ENCODE results near the gene RNLS.
"Not testable (repeated sequence)": the region's sequence is repeated elsewhere in the genome, so short reads cannot be mapped to it uniquely, and the experiment has no call there.

Gene RNLS

DNA sequence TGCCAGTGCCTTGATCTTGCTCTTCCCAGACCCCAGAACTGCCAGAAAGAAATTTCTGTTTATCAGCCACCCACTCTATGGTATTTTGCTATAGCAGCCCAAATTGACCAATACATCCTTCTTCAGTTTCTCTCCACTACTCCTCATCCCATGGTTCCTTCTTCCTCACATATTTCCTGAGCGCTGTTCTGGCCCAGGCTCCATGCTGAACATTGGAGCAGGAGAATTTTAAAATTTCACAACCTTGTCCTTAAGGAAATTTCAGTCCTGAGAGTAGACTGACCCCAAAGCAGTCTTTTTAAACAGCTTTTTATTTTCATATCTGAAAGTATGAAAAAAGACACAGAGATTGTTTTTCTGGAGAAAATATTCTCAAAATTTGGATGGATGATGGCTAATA, 297.1 kb downstream of the RNLS start:
- no peak for DNase-seq

DNA sequence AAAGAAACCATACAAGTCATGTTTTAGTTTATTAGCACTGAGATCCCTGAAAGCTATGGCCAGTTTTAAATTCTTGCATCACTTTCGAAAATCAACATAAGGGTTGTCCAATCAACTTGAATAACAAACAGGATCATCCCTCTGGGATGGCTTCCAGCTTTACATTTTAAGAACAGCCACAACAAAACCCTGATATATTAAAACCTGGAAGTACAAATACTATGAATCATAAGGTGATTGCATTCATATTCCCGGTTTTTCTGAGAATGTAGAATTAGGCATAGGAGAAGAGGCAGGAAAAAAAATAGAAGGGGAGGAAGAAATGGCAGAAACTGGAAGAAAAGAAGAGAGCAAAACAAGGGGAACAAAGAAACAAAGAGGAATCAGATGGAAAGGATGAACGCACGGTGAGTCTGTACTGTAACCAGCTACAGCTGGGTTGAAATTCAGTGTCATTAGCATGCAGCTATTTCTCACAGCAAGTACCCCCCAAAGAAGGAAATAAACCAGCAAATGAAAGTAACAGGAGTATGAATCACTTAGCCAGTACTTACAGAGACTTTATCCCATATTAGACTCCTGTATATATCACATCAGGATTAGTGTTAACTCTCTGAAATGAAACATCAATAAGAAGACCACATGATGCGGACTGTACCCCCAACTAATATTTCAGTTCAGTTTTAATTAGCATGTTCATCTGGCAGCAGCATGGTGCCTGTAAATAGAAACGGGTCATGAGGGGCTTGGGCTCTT, 301.3 kb downstream of the RNLS start:
- DNase-seq = no peak

DNA sequence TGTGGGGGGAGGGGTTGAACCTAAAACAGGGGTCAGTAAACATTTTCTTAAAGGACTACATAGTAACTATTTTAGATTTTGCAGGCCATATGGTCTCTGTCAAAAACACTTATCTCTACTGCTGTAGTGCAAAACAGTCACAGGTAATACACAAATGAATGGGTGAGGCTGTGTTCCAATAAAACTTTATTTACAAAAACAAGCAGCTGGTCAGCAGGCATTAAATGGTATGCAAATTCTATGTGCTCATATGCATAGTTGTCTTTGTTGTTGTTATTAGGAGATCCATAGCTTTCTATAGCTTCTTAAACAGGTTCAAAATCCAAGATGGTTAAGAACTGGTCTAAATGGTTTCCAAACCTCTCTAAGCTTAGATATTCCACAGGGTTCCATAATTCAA, 302.6 kb downstream of the RNLS start:
- DNase-seq = no peak

DNA sequence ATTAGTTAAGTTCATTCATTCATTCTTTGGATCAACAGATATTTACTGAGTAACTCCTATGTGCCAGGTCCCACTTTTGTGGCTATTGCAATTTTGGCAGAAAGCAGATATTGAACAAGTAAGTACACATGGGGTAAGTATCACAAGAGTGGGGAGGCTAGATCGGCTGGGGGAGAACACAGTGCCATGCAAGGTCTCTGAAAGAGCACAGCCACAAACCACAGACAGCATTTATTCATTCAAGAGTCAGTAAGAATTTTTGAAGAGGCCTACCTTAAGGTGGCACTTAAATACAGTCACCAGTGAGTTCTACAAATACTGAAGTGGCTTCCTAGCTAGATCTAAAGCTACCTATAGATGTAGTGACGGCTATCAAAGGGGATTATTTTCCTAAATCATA, 304.2 kb downstream of the RNLS start:
- no peak for DNase-seq

DNA sequence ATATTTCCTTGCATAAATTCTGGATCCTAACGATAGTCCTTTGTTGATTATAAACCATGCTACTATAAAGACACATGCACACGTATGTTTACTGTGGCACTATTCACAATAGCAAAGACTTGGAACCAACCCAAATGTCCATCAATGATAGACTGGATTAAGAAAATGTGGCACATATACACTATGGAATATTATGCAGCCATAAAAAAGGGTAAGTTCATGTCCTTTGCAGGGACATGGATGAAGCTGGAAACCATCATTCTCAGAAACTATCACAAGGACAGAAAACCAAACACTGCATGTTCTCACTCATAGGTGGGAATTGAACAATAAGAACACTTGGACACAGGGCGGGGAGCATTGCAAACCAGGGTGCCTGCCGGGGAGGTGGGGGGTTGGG, 306.2 kb downstream of the RNLS start:
- not testable (repeated sequence) for DNase-seq

DNA sequence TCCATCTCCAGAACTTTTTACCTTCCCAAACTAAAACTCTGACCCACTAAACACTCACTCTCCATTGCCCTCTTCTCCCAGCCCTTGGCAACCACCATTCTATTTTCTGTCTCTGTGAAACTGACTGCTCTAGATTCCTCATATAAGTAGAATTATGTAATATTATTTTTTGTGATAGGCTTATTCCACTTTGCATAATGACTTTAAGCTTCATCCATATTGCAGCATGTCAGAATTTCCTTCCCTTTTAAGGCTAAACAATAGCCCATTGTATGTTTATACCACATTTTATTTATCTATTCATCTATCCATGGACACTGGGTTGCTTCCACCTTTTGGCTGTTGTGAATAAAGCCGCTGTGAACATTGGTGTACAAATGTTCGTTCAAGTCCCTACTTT, 308.8 kb downstream of the RNLS start:
- DNase-seq = no peak

DNA sequence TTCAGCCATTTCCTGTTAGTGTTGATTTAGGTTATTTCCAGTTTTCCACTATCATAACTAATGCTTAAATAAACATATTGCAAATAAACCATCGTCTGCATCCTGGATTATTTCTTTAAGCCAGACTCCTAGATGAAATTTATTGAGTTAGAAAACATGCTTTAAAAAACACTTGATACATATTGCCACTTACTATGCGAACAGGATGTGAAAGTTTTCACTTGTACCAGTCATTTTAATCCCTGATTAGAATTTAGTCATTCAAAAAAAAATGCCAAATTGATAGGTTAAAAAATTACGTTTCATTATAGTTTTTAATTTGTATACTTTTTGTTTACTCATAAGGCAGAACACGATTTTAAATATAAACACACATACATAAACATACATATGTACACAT, 309.6 kb downstream of the RNLS start:
- DNase-seq = no peak

DNA sequence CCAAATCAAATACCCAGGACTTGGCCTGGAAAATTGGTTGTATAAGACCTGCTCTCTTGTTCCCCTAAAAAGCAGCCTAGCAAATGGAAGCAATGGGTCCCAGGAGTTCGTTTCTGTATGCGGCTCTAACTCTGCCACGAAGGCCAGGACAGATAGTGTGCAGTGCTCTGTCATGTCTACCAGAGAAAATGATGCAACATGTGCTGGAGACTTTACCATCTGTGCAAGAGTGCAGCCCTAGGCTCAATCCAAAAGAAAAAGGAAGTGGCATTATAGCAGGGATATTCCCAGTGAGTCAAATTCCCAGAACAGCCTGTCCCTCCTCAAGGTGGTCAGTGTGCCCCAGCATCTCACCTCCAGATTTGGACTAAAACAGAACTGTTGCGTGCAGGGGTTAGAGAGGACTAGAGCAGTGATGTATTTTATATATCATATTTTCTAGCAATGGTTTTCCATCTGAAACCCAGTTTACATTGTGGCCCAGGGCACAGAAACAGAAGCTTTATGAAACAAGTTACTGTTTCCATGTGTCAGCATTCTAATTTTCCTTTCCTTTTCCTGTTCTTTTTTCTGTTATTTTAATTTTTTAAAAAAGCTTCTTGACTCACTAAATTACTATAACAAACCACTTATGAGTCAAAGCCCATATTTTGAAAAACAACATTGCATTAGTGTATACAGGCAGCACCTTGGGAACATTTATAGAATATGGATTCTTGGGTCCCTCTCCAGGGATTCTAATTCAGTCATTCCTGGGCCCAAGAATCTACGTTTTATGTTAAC, 311.2 kb downstream of the RNLS start:
- DNase-seq = peak; percentile 26

DNA sequence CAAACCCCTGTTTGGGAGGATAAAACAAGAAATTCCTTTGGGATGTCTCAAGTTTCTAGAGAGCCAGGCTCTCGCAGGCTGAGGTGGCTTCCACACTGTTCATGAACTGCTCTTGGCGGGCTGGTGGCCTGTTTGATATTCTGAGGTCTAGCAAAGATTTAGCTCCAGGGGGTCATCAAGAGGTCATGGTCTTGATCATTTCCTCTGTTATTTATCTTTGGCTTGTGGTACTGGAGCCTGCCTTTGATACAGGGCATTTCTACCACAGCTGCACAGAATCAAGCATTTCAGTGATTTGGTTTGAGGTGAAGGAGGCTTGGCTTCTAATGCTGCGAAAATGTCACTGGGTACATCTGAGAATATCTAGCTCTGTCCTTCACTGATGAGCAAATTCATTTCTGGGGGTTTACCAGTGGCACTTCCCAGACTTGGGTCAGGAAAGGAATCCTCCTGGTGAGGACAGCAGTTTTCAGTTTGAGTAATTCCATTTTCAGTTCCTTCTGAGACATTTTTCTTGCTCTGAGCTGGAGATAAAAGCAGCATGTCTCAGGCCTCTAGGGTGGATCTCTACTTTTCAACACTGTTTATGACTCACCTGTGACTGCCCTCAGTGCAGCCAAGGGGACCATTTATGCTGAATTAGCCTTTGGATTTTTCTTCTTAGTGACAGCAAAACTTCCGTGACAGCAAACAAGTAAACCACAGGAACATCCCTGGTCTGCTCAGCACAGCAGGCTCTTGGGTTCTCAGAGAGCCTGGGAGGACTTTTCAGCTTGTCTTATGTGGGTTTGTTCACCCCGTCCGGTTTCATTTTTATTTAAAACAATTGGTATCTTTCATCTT, 312.0 kb downstream of the RNLS start:
- DNase-seq = peak; percentile 23

DNA sequence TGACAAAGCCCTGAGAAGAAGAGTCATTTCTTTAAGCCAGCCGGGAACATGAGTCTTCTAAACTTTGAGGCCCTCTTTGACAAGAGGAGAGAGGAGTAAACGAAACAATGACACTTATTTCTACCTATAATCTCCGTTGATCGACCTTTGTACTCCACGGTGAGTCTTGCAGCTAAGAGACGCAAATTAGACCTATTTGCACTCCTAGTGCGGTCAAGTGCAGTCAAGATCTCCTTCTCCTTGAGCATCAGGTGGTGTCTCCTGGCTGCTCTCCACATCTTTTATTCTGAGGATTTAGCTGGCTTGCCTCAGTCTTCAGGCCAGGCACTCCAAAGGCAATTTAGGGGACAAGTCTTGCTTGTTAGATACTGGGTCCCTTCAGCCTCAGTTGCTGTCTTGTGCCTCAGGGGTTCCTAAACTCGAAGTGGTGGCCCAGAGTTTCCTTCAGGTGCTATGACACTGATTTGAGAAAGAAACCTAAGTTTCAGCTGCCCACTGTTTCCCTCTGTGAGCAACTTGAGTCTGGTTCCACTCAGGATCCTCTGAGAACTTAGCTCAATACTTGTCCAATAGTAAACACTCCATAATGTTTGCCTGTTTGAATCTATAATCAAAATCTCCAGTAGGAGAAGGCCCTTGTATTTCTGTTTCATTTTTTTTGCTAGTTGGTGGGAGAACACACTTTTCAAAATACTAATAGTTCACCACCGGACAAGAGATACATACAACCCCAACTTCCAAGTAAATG, 312.9 kb downstream of the RNLS start:
- no peak for DNase-seq

DNA sequence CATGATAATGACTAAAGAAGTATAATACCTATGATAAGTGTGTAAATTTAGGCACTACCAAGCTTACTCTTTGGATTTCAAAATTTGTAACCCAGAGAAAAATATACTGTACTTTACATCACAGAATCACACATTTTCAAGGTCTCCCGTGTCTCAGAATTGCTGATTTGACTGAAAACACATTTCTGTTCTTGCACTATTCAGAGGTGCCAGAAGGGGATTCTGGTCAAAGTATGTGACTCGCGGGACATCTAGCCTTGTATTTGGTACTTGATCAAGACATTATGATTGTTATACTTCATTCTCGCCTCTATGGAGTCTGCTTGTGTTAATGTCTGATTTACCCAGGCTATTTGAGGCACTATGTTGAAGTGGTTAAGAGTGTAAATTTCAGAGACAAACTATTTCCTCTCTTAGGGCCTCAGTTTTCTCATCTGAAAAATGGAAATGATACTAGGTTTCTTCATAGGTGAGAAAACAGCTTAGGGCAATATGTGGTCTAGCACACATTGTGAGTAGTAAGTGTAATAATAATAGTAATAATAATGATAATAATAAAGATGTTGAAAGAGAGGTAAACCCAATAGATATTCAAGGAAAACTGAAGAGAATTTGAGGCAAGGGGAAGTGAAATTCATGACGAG, 320.4 kb downstream of the RNLS start:
- DNase-seq = no peak

DNA sequence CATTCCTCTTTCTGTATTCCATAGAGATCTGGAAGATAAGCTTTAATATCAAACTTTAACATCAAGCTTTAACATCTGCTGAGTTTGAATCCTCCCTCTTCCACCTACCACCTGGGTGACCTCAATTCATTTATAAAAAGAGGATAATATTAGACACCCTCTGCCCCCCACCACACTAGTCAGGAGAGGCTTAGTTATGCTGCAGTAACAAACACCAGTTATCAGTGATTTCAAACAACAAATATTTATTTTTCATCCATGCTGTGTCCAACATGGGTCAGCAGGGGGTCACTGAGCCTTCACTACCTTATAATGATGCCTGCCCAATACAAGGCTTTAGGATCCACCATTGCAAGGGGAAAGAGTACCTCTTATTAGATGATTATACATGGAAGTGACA, 322.0 kb downstream of the RNLS start:
- DNase-seq = no peak

DNA sequence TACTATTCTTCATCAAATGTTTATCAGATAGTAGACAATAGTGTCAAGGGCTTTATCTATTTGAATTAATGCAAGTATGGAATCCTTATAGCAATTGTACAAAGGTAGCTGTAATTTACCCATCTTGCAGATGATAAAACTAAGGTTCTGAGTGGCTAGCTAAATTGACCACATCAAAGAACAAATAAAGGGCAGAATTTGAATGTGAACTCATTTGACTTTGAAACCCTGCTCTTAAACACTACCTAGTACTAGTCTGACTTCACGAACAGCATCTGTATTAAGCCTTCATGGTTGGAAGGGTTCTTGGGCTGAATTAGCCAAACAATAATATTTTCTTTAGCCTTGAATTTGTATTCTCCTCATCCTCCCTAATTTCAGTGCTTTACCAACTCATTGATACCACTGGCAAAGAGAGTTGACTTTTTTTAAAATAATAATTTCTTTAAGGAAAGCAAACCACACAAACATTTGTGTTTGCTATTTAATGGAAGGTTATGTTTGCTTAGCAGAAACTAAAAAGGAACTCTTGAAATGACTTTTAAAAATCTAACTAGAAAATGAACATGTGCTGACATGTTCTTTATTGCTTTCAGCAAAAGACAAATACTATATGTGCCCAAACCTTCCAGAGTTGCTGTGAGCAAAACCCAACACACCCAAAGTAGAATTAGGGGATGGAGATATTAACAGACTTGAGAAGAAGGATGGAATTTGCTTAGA, 322.6 kb downstream of the RNLS start:
- DNase-seq = no peak

DNA sequence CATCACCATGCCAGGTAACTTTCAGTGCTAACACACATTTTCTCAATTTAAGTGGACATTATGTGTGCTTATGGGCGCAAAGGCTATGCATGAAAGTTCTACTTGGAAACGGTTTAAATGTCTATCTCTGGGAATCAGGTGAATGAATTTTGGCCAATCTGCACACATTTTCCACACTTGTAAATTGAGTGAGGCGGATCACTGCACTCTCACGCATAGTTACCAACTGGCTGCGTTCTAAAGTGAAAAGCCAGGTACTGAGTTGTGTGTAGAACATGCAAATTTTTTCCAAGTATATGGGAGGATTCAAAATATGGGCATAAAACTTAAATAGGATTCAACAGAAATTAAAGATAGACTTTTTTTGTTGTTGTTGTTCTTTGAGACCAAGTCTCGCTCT, 323.7 kb downstream of the RNLS start:
- DNase-seq = no peak

DNA sequence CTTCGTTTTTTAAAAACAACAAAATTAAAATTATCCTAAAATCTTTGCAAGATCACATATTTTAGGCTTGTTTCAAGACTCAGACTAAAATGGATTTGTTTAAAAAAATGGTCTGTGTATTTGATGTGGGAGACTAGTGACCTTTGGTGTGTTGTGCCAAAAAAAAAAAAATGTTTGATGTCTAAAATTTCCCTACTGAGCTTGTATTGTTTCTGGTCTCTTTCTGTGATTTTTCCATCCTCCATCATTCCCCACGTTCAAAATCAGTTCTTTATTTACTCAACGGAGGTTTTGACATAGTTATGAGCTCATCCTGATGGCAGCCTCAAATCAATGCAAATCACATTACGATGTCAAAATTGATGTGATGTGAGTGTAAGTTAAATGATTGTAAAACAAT, 326.2 kb downstream of the RNLS start:
- DNase-seq = no peak

DNA sequence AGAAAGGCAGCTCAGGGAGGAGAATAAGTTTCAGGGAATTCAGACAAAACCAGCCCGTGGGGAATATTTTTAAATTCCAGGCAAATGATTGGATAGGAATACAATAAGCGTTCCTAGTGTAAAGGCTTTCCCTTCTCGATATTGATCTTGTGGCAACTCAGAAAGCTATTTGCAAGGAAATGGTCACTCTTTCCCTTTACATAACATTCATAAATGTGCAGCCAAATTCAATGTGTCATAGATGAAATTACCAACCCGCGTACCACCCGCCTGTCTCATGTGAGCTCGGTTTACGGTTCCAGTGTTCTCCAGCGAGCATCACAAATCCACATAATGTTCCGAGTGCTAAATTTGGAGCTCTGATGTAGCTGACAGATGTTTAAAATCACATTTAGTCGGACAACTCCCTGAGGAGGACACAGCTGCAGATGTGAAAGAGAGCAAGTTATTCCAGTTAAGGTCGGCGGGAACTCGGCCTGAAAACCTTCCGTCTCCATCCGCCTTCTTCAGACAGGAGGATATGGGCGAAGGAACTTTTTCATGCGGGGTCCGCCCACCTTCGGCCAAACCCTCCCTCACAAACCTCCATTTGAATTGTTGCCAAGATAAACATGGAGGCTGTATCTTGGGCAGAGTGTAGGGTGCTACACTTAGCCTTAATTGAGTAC, 327.0 kb downstream of the RNLS start:
- DNase-seq = no peak

DNA sequence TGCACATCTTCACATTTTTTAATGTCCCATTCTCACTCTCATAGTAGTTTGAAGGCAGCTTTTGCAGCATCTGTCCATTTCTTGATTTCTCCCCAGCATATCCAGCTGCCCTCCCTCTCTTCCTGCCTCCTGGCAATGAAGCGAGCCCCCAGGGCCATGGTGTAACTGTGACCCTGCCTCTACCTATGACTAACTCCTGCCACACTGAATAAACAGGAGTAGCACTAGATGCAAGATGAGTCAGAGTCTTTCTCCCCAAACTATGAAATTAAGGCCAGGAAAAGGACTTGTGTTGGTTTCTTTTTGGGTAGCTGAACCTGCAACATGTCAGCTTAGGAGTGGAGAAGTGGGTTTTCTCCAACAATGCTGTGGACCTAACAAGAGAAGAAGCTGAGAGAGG, 329.0 kb downstream of the RNLS start:
- DNase-seq = no peak

DNA sequence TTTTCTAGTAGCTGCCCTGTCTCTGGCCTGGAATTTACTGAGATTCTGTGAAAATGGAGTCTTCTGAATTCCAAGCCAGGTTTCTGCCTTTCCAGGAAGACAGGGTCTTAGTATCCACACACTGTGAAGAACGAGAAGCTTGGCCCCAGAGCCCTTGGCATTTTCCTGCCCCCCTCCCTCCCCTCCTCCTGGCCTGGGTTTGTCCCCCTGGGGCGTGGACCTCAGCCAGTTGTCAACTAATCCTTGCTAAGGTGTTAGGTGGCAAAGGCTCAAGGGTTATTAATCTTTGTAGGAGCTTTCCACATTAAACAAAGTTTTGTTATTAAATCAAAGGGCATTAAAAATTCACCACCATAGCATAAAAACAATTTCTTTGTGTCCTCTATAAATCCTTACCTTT, 329.5 kb downstream of the RNLS start:
- no peak for DNase-seq

DNA sequence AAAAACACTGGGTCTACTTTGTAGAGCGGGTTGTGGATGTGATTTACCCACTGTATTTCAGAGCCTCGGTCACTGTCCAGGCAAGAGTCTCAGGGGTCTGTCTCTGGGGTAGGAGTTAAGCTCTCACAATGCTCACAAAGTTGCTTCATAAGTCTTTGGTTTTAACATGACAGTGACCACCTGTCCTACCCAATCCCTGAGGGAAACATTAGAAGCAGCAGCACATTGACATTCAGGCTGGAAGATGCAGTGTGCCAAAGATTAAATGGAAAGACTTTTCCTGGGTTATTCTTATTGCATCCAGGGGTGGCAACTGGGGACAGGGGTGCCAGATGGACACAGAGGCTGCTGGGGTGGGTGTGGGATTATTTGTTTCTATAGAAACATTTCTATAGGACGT, 330.0 kb downstream of the RNLS start:
- no peak for DNase-seq

DNA sequence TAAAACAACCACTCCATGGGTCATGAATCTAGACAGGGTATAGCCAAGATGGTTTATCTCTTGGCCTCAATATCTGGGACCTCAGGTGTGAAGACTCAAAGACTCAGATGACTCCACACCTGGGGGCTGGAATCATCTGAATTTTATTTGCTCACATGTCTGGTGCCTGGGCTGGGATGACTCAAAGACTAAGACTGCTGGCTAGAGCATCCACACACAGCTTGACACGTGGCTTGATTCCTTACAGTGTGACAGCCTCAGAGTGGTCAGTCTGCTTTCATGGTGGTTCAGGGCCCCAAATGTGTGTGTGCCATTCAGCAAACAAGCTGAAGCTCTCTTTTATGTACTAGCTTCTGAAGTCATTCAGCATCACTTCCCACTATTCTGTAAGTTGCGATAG, 333.7 kb downstream of the RNLS start:
- no peak for DNase-seq

DNA sequence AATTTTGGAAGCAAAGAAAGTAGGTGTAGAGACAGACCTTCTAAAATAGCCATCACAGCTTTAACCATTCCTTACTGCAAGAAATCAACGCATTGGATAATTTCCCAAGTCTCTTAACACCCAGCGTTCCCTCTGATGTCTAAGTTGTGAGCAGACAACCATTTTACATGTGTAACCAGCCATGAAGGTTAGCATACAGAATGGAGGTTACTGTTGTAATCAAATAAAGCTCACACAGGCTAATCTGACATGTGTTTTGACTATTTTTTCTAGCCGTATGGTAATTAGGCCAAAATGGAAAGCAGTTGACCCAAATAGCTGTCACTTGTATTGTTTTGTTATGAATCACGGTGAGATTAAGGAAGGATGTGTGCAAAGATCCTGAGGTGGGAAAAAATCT, 336.4 kb downstream of the RNLS start:
- no peak for DNase-seq
